Heart left ventricle (tissue), 16 donors: Measurements from ENCODE around the gene PTPRCAP. TPM values are rescaled to one million over a fixed set of nuclear protein-coding genes. Genes with fewer than 3 reads are reported as not detected.
A peak's percentile ranks its signal among the peaks of the same experiment; 100 is the strongest.

Source experiments
- ATAC-seq, 4 donors: fragments of 200-7000 bp; cut with Tn5 transposase; one replicate each; pipeline ENCODE4 v1.9.1; 2020 to 2022; ENCODE audit warnings: moderate library complexity in 4 of 4, mild to moderate bottlenecking in 3 of 4, moderate number of reproducible peaks in 1 of 4
- DNase-seq, 5 donors: peaks; one replicate each; pipeline ENCODE4 v3.0.0-alpha.2; 2020
- H3K27ac ChIP-seq, 12 donors: fragments of 200-600 bp; sonication (generic) in 4 of 12; one replicate each; pipeline versions ENCODE4 v1.5.0 to v1.8.0; 2016 to 2022; ENCODE audit warnings: mild to moderate bottlenecking in 2 of 12
- H3K27me3 ChIP-seq, 9 donors: fragments of 200-600 bp; sonication (generic) in 2 of 9; one replicate each; pipeline versions ENCODE4 v1.5.1 to v1.8.0; 2016 to 2022; ENCODE audit warnings: mild to moderate bottlenecking in 3 of 9
- H3K36me3 ChIP-seq, 9 donors: fragments of 200-600 bp; sonication (generic) in 2 of 9; one replicate each; pipeline versions ENCODE4 v1.5.0 to v1.8.0; 2018 to 2022; ENCODE audit warnings: mild to moderate bottlenecking in 2 of 9
- H3K4me1 ChIP-seq, 12 donors: fragments of 200-600 bp; sonication (generic) in 4 of 12; one replicate each; pipeline versions ENCODE4 v1.5.0 to v1.8.0; 2016 to 2022; ENCODE audit warnings: mild to moderate bottlenecking in 3 of 12
- H3K4me3 ChIP-seq, 12 donors: fragments of 200-600 bp; sonication (generic) in 4 of 12; one replicate each; pipeline versions ENCODE4 v1.5.0 to v1.8.0; 2017 to 2022; ENCODE audit warnings: mild to moderate bottlenecking in 9 of 12, moderate library complexity in 4 of 12
- H3K9me3 ChIP-seq, 12 donors: fragments of 200-600 bp; sonication (generic) in 4 of 12; one replicate each; pipeline versions ENCODE4 v1.5.0 to v1.8.0; 2016 to 2022; ENCODE audit warnings: mild to moderate bottlenecking in 1 of 12
- CTCF ChIP-seq, 12 donors: fragments of 200-600 bp; sonication (generic) in 4 of 12; IDR thresholded peaks; one replicate each; pipeline versions ENCODE4 v1.5.0 to v1.8.0; 2018 to 2022; ENCODE audit warnings: antibody characterized with exemption in 12 of 12, mild to moderate bottlenecking in 5 of 12
- POLR2A ChIP-seq, 2 donors: fragments of 450-650 bp; IDR thresholded peaks; one replicate each; pipeline ENCODE4 v1.6.1; 2017; ENCODE audit warnings: antibody characterized with exemption in 2 of 2, mild to moderate bottlenecking in 2 of 2, moderate library complexity in 2 of 2
- WGBS, 4 donors: extraction: QIAGEN DNeasy Blood & Tissue Kit in 2 of 4; methylation state at CpG; one replicate each; pipeline versions ENCODE4 v1.1.5 to v1.1.7; 2013 to 2018; 5-methylcytosine and 5-hydroxymethylcytosine counted together
- intact Hi-C, 10 donors: fragments of 100-400 bp; cut with DNase I; formaldehyde crosslinking; loops; one replicate each; pipeline versions ENCODE4 v1.11.1 to v1.14.2; 2022
- polyA plus RNA-seq, 2 donors: library from polyadenylated mRNA; stranded (reverse); fragments of 200-250 nt; gene quantifications; one replicate each; pipeline ENCODE4 v1.2.3, GENCODE V29; 2013
- total RNA-seq, 9 donors: library from RNA; depleted of rRNA in 2 of 9; stranded (reverse); fragments of >200 nt in 2 of 9; fragmentation: NEBNext Ultra II Directional in 3 of 9; extraction: Animal tissue kit (Norgen Biotek cat#: 25700) in 3 of 9; gene quantifications; one replicate each; pipeline versions ENCODE4 v1.1.0 to v1.2.4, GENCODE V29; 2016 to 2023
- donor health status: ischemic (EF 13 %, LVEDD 7.1; RV severe dilation, severe dysfunction).
- donor health status: healthy with polysubstance abuse.
- donor health status: DM: no; HTN: yes; CAD: no.
- donor health status: DM: no; HTN: no; CAD: no.
- donor health status: ischemic (EF 25% LVEDD 6.9; RV normal size, moderate dysfunction).
- donor health status: ischemic (EF 25% LVEDD 5.7; RV mildly dilated, moderate dysfunction).
- donor health status: healthy.
- donor health status: DM: yes; HTN: yes; CAD: no.
- donor health status: ischemic (EF 35%, LVEDD 5.7; RV mildly dilated, moderate dysfunction).
- donor health status: nonischemic (EF 11% LVEDD 7.7; RV severe dilation, severe dysfunction).
- donor health status: DM: yes; HTN: yes; CAD: no.
- donor health status: PGD.
- donor health status: ischemic (EF 29% LVEDD 5.4; RV normal size, mild dysfunction).
- donor health status: nonischemic (EF 23%, LVEDD 6.1; RV moderate dilation, normal function).

The PTPRCAP gene
- total and polyA plus RNA-seq, 11 donors, result 0.50 to 11.0 (median 1.3) TPM

- peak overlapping the region in 2 of 12 donors; percentile 14 to 18 for H3K27ac ChIP-seq
- no peak overlapping the region for H3K4me3 ChIP-seq
- peak in 1 of 5 donors; percentile 37 for DNase-seq
- no peaks in the 10 kb centered on the region for H3K27me3 ChIP-seq
- ATAC-seq, result no peak
- WGBS, 4 donors, result 54 to 72% (median 60%) methylated on average over 13 of the region's 13 CpGs
- intact Hi-C loops, result loop anchor here in 1 of 10 donors (5.0 kb wide), 1 partner anchor 111 kb away; the partner anchor contains the start of genes CDK2AP2 and PITPNM1
- H3K36me3 ChIP-seq, result peaks cover 0 to 55% (median 42%) of the 10 kb centered on the region in 9 donors
- TF ChIP-seq POLR2A (IDR thresholded peaks at IDR 0.05) (no peak), CTCF (IDR thresholded peaks at IDR 0.05) (no peak)
- H3K9me3 ChIP-seq, result no peaks in the 10 kb centered on the region
- peaks cover 0 to 52% (median 33%) of the 10 kb centered on the region in 12 donors for H3K4me1 ChIP-seq
Observed at GRCh38 chr11:67396587-67397389, 40.7 kb downstream of the PTPRCAP start.

- 88 to 95% (median 91%) methylated on average over 7 of the region's 7 CpGs for WGBS, 4 donors
- no peak for DNase-seq
- Histone ChIP-seq H3K4me1 (peaks cover 0 to 55% (median 33%) of the 10 kb centered on the region in 12 donors), H3K4me3 (no peak overlapping the region), H3K36me3 (peaks cover 0 to 55% (median 42%) of the 10 kb centered on the region in 9 donors), H3K9me3 (no peaks in the 10 kb centered on the region), H3K27ac (no peak overlapping the region), H3K27me3 (no peaks in the 10 kb centered on the region)
- no peak for TF ChIP-seq CTCF (IDR thresholded peaks at IDR 0.05)
- no peak for TF ChIP-seq POLR2A (IDR thresholded peaks at IDR 0.05)
- no peak for ATAC-seq
- intact Hi-C loops, result loop anchor here in 1 of 10 donors (5.0 kb wide), 1 partner anchor 111 kb away; the partner anchor contains the start of genes CDK2AP2 and PITPNM1
Observed at GRCh38 chr11:67396259-67396581, 41.3 kb downstream of the PTPRCAP start.

GRCh38 chr11:67395555-67396258, 41.8 kb downstream of the PTPRCAP start:
- no peak overlapping the region for H3K4me3 ChIP-seq
- no peaks in the 10 kb centered on the region for H3K27me3 ChIP-seq
- H3K27ac ChIP-seq, result no peak overlapping the region
- no peak for ATAC-seq
- peak in 1 of 5 donors; percentile 54 for DNase-seq
- H3K36me3 ChIP-seq, result peaks cover 0 to 55% (median 42%) of the 10 kb centered on the region in 9 donors
- peaks cover 0 to 59% (median 33%) of the 10 kb centered on the region in 12 donors for H3K4me1 ChIP-seq
- H3K9me3 ChIP-seq, result no peaks in the 10 kb centered on the region
- no peak for TF ChIP-seq CTCF (IDR thresholded peaks at IDR 0.05)
- TF ChIP-seq POLR2A (IDR thresholded peaks at IDR 0.05), result no peak
- WGBS, 4 donors, result 85 to 88% (median 87%) methylated on average over 19 of the region's 19 CpGs
- intact Hi-C loops, result loop anchor here in 1 of 10 donors (5.0 kb wide), 1 partner anchor 112 kb away; the partner anchor contains the start of genes CDK2AP2 and PITPNM1

- Histone ChIP-seq H3K36me3 (peaks cover 0 to 47% (median 29%) of the 10 kb centered on the region in 9 donors), H3K4me3 (no peak overlapping the region), H3K27me3 (no peaks in the 10 kb centered on the region), H3K4me1 (peaks cover 0 to 50% (median 23%) of the 10 kb centered on the region in 12 donors), H3K9me3 (no peaks in the 10 kb centered on the region), H3K27ac (no peak overlapping the region)
- DNase-seq (no peak), ATAC-seq (no peak)
- TF ChIP-seq CTCF (IDR thresholded peaks at IDR 0.05), result no peak
- TF ChIP-seq POLR2A (IDR thresholded peaks at IDR 0.05), result no peak
- intact Hi-C loops, result loop anchor here in 3 of 10 donors (5.0 kb wide), 2 partner anchors 88 to 113 kb away; partner anchors contain the start of genes CDK2AP2 (in 3 of the 3), PITPNM1 (in 3 of the 3) and AIP (in 1 of the 3)
- 52 to 80% (median 75%) methylated on average over 2 to 5 of the region's 5 CpGs for WGBS, 4 donors
Observed at GRCh38 chr11:67393990-67394389, 43.5 kb downstream of the PTPRCAP start.
